Psoas muscle (tissue), 8 donors: Measurements from ENCODE around the gene GNG7. TPM values are rescaled to one million over a fixed set of nuclear protein-coding genes. Genes with fewer than 3 reads are reported as not detected.
"Not testable (repeated sequence)": the region's sequence is repeated elsewhere in the genome, so short reads cannot be mapped to it uniquely, and the experiment has no call there.

Experiments used
- ATAC-seq, 4 donors: fragments of 200-7000 bp; cut with Tn5 transposase; one replicate each; pipeline ENCODE4 v1.9.1; 2020; ENCODE audit warnings: moderate library complexity in 3 of 4, mild to moderate bottlenecking in 2 of 4
- DNase-seq, 2 donors: peaks; one replicate each; pipeline ENCODE4 v3.0.0-alpha.2; 2020
- H3K27ac ChIP-seq: fragments of 200-600 bp; one replicate; pipeline ENCODE4 v1.8.0; 2022
- H3K27me3 ChIP-seq, 3 donors: fragments of 200-600 bp in 1 of 3; one replicate each; pipeline versions ENCODE4 v1.6.1 to v1.8.0; 2013 to 2022; ENCODE audit warnings: low read length in 2 of 3, mild to moderate bottlenecking in 2 of 3, moderate library complexity in 1 of 3; ENCODE audit not compliant: insufficient read depth in 3 of 3
- H3K36me3 ChIP-seq, 2 donors: fragments of 200-600 bp in 1 of 2; one replicate each; pipeline versions ENCODE4 v1.6.1 to v1.8.0; 2013 to 2022; ENCODE audit warnings: low read depth in 1 of 2, mild to moderate bottlenecking in 1 of 2, moderate library complexity in 1 of 2; ENCODE audit not compliant: insufficient read depth in 1 of 2
- H3K4me1 ChIP-seq: fragments of 200-600 bp; one replicate; pipeline ENCODE4 v1.8.0; 2022
- H3K4me3 ChIP-seq: fragments of 200-600 bp; one replicate; pipeline ENCODE4 v1.8.0; 2022; ENCODE audit warnings: mild to moderate bottlenecking
- H3K9me3 ChIP-seq: fragments of 200-600 bp; one replicate; pipeline ENCODE4 v1.8.0; 2022
- WGBS, 3 donors: extraction: QIAGEN DNeasy Blood & Tissue Kit; methylation state at CpG; one replicate each; pipeline versions ENCODE4 v1.1.6 to v1.1.7; 2013; 5-methylcytosine and 5-hydroxymethylcytosine counted together
- intact Hi-C, 2 donors: fragments of 100-400 bp; cut with DNase I; formaldehyde crosslinking; loops; one replicate each; pipeline versions ENCODE4 v1.11.0 to v1.14.2; 2022
- polyA plus RNA-seq, 3 donors: library from polyadenylated mRNA; stranded (reverse); fragments of 200-250 nt; gene quantifications; one replicate each; pipeline ENCODE4 v1.2.3, GENCODE V29; 2013
- total RNA-seq, 4 donors: library from RNA; stranded (reverse); fragmentation: NEBNext Ultra II Directional in 2 of 4; extraction: Animal tissue kit (Norgen Biotek cat#: 25700) in 2 of 4; gene quantifications; one replicate each; pipeline versions ENCODE4 v1.2.1 to v1.2.4, GENCODE V29; 2021 to 2023
- TF ChIP-seq, protein P1 (sequence below): fragments of 200-600 bp; IDR thresholded peaks from one replicate; pipeline ENCODE4 v1.8.0; 2022; ENCODE audit warnings: antibody characterized with exemption
- donor health status: healthy with polysubstance abuse.
- donor health status: DM: no; HTN: no; CAD: no; lungs with moderate emphysema.
- donor health status: Bipolar disorder and iron deficiency.
- donor health status: healthy.
- donor health status: DM: yes; HTN: yes; CAD: no.
- donor health status: DM: no; HTN: no; CAD: no.
- donor health status: DM: no; HTN: no; CAD: no.
- donor health status: DM: yes; HTN: yes; CAD: no.

The GNG7 gene
- total and polyA plus RNA-seq, 7 donors, result 0.48 to 5.4 (median 1.2) TPM

DNA sequence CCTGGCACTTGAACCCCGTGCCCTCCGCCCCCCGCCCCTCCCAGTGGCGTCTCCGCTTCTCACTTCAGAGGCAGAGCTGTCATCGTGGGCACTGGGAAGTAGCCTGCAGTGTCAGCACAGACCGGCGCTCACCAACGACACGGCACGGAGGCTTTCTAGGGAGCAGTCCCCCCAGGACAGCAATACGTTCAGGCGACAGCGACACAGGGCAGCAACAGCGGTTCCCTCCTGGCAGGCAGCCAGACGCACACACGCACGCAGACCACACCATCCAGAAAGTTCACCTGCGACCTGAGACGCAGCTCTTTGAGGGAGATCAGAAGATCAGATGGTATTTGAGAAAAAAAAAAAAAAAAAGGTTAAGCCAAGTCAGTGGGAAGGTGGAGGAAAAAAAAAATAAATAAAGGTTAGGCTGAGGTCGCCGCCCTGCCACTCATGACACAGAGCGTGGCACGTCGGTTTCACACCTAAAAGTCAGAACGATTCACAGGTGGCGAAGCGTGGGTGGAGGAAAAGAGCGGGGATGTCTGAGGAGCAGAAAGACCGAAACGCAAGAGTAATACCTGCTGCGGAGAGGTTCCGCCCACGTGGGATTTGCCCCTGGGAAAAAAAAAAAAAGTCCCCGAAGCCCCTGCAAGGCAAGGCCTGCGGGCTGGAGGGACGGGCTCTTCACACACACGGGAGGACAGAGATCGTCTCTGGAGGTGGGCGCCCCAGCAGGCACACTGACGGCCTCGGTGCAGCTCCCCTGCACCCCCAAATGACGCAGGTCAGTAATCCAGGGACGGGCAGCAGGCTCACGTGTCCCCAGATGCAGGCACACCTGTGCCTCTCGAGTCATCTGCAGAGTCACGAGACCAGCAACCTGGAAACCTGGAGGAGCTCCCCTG is 94.5 kb downstream of the GNG7 start:
- ATAC-seq (no peak), DNase-seq (no peak)
- intact Hi-C loops, result no loop called here
- TF ChIP-seq, protein P1, sequence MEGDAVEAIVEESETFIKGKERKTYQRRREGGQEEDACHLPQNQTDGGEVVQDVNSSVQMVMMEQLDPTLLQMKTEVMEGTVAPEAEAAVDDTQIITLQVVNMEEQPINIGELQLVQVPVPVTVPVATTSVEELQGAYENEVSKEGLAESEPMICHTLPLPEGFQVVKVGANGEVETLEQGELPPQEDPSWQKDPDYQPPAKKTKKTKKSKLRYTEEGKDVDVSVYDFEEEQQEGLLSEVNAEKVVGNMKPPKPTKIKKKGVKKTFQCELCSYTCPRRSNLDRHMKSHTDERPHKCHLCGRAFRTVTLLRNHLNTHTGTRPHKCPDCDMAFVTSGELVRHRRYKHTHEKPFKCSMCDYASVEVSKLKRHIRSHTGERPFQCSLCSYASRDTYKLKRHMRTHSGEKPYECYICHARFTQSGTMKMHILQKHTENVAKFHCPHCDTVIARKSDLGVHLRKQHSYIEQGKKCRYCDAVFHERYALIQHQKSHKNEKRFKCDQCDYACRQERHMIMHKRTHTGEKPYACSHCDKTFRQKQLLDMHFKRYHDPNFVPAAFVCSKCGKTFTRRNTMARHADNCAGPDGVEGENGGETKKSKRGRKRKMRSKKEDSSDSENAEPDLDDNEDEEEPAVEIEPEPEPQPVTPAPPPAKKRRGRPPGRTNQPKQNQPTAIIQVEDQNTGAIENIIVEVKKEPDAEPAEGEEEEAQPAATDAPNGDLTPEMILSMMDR, result no peak
- no peaks in the 10 kb centered on the region for H3K36me3 ChIP-seq
- H3K9me3 ChIP-seq, result no peaks in the 10 kb centered on the region
- WGBS, 3 donors, result 74 to 78% (median 77%) methylated on average over 46 to 47 of the region's 47 CpGs
- no peak overlapping the region for H3K27ac ChIP-seq
- peaks cover 3% of the 10 kb centered on the region for H3K4me1 ChIP-seq
- peaks cover 0 to 2% (median 0%) of the 10 kb centered on the region in 3 donors for H3K27me3 ChIP-seq
- no peak overlapping the region for H3K4me3 ChIP-seq

DNA sequence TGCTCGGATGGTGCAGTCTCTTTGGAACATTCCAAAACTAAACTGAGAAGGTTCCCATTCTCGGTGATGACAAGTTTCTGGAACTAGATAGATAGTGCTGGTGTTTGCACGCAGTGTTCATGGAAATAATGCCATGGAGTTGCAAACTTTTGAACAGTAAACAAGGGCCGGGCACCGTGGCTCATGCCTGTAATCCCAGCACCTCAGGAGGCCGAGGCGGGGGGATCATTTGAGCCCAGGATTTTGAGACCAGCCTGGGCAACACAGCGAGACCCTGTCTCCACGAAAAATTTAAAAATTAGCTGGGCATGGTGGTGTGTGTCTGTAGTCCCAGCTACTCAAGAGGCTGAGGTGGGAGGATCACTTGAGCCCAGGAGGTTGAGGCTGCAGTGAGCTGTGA is 95.7 kb downstream of the GNG7 start:
- H3K4me1 ChIP-seq, H3K36me3 ChIP-seq, H3K9me3 ChIP-seq, H3K27me3 ChIP-seq, DNase-seq, H3K4me3 ChIP-seq, H3K27ac ChIP-seq, ATAC-seq, intact Hi-C loops: not testable (repeated sequence)
- WGBS, 3 donors, result 59 to 74% (median 70%) methylated on average over 9 of the region's 9 CpGs

DNA sequence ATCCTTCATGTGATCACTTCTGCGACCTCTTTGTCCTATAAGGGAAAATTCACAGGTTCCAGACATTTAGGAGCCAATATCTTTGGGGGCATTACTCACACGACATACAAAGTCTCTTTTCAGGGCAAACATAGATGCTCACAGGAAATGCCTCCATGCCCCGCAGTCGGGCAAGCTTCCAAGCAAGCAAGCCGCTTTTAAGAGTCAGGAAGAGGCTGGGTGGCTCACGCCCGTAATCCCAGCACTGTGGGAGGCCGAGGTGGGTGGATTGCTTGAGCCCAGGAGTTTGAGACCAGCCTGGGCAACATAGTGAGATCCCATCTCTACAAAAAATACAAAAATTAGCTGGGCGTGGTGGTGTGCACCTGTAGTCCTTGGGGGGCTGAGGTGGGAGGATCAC is 96.6 kb downstream of the GNG7 start:
- H3K4me1 ChIP-seq, DNase-seq, intact Hi-C loops, H3K27me3 ChIP-seq, H3K9me3 ChIP-seq, H3K36me3 ChIP-seq, H3K27ac ChIP-seq, ATAC-seq, H3K4me3 ChIP-seq: not testable (repeated sequence)
- 87 to 89% (median 89%) methylated on average over 9 of the region's 9 CpGs for WGBS, 3 donors

DNA sequence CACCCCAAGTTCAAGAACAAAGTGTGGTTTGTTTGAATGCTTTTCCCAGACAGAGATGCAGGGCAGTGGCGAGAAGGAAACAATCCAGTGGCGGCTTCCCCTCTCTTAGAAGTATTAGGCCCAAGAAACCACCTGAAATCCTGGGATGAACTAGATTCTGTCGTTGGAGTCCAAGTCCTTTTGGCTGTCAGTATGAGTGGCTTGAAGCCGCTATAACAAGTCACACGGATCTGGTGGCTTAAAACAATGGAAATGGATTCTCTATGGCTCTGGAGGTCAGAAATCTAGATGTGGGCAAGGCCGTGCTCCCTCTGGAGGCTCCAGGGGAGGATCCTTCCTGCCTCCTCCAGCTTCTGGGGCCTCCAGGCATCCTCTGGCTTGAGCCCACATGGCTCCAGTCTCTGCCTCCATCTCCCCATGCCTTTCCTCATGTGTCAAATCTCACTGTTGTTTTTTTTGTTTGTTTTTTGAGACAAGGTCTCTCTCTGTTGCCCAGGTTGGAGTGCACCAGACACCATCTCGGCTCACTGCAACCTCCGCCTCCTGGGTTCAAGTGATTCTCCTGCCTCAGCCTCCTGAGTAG is 97.7 kb downstream of the GNG7 start:
- DNase-seq, result no peak
- no peaks in the 10 kb centered on the region for H3K36me3 ChIP-seq
- TF ChIP-seq, protein P1, result no peak

DNA sequence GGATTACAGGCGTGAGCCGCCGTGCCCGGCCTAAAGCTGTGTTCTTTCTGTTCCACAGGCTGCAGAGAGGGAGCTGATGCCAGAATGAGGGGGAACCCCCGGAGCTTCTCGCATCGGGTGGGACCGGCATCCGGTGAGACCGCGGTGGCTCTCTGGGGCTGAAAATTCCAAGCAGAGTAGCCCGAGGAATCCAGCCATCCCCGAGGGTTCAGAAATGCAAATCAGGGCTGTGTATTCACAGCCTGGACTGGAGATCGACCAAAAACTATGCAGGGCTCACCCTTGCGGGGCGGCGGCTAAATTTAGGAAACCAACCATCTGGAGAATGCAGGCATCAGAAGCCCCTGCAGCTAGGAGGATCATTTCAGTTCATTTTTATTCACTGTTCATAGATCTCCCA is 99.2 kb downstream of the GNG7 start:
- Histone ChIP-seq H3K27ac (peak overlapping the region; percentile 48), H3K4me1 (peaks cover 8% of the 10 kb centered on the region), H3K4me3 (peak overlapping the region; percentile 17), H3K9me3 (no peaks in the 10 kb centered on the region), H3K27me3 (peaks cover 0 to 2% (median 0%) of the 10 kb centered on the region in 3 donors), H3K36me3 (no peaks in the 10 kb centered on the region)
- ATAC-seq (peak; percentile 19 to 37 (median 22)), DNase-seq (peak; percentile 63 to 73)
- TF ChIP-seq, protein P1, result no peak
- WGBS, 3 donors, result 5 to 13% (median 6%) methylated on average over 17 of the region's 17 CpGs
- intact Hi-C loops, result no loop called here

More for the DNA sequence above, 97.7 kb downstream of the GNG7 start:
- no peak for ATAC-seq
- intact Hi-C loops, result no loop called here
- Histone ChIP-seq H3K4me1 (peaks cover 5% of the 10 kb centered on the region), H3K27ac (no peak overlapping the region), H3K9me3 (no peaks in the 10 kb centered on the region), H3K27me3 (peaks cover 0 to 2% (median 0%) of the 10 kb centered on the region in 3 donors), H3K4me3 (no peak overlapping the region)
- WGBS, 3 donors, result 81 to 86% (median 86%) methylated on average over 8 of the region's 8 CpGs
